ENCODE results near the gene TSHZ2. TPM values are rescaled to one million over a fixed set of nuclear protein-coding genes. Genes with fewer than 3 reads are reported as not detected.

Gene TSHZ2
- total RNA-seq, 1 experiment from 2014 or later, result 0.07 TPM

DNA sequence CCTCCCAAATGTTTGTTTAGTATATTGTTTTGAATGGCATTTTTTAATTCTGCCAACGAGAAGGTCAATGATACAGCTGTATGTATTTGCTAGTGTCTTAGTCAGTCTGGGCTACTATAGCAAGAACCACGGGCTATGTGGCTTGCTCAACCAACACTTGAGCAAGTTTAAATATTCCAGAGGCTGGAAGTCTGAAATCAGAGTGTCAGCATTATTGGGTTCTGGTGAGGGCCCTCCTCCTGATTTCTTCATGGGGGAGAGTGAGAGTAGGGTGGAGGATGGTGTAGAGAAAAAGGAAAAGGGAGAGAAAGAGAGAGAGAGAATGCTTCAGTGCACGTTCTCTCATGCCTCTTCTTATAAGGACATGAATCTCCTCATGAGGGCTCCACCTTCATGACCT lies 144.6 kb downstream of the TSHZ2 start:
- no peak overlapping the region for H3K14ac ChIP-seq (ENCODE audit: insufficient read depth, low read length)
- H3K79me1 ChIP-seq (ENCODE audit: insufficient read depth, low read depth, low read length, poor library complexity, severe bottlenecking), result no peaks in the 10 kb centered on the region
- no peak overlapping the region for H2BK12ac ChIP-seq (ENCODE audit: insufficient read length, low read depth, low read length)
- no peak overlapping the region for H3K23ac ChIP-seq (ENCODE audit: insufficient read length, low read depth, low read length)
- H3K4me2 ChIP-seq (ENCODE audit: insufficient read depth, insufficient read length, low read length), result no peak overlapping the region
- TF ChIP-seq, protein P1, sequence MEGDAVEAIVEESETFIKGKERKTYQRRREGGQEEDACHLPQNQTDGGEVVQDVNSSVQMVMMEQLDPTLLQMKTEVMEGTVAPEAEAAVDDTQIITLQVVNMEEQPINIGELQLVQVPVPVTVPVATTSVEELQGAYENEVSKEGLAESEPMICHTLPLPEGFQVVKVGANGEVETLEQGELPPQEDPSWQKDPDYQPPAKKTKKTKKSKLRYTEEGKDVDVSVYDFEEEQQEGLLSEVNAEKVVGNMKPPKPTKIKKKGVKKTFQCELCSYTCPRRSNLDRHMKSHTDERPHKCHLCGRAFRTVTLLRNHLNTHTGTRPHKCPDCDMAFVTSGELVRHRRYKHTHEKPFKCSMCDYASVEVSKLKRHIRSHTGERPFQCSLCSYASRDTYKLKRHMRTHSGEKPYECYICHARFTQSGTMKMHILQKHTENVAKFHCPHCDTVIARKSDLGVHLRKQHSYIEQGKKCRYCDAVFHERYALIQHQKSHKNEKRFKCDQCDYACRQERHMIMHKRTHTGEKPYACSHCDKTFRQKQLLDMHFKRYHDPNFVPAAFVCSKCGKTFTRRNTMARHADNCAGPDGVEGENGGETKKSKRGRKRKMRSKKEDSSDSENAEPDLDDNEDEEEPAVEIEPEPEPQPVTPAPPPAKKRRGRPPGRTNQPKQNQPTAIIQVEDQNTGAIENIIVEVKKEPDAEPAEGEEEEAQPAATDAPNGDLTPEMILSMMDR (conservative IDR thresholded peaks at IDR 0.05), result no peak
- no peaks in the 10 kb centered on the region for H3K23me2 ChIP-seq (ENCODE audit: insufficient read length, low read depth, low read length, poor library complexity, severe bottlenecking)
- H3K79me2 ChIP-seq (ENCODE audit: insufficient read depth, low read length), result no peaks in the 10 kb centered on the region
- no peak overlapping the region for H3K18ac ChIP-seq (ENCODE audit: insufficient read length, low read depth, low read length)
- H2BK15ac ChIP-seq (ENCODE audit: low read depth, low read length), result no peak overlapping the region
- H4K91ac ChIP-seq (ENCODE audit: insufficient read length, low read depth, low read length), result no peak overlapping the region
- no peaks in the 10 kb centered on the region for H3K9me3 ChIP-seq (ENCODE audit: control insufficient read depth, low read depth, low read length)
- no peak for DNase-seq
- H2AFZ ChIP-seq (ENCODE audit: low read length), result no peak overlapping the region
- no peak overlapping the region for H4K5ac ChIP-seq (ENCODE audit: insufficient read length, low read depth, low read length)
- no peak overlapping the region for H3T11ph ChIP-seq (ENCODE audit: low read length)
- Mint-ChIP-seq H3K9me3 (peaks cover 7% of the 10 kb centered on the region in 2 experiments; a peak in 4 of 5 replicates), H3K27ac (no peak overlapping the region; a peak in 1 of 7 replicates), H3K4me1 (peaks cover 10 to 12% of the 10 kb centered on the region in 2 experiments), H3K27me3 (ENCODE audit: low read depth) (no peaks in the 10 kb centered on the region), H3K4me3 (no peak overlapping the region; a peak in 1 of 5 replicates), H3K36me3 (ENCODE audit: insufficient read depth in 1 of 3, low read depth in 3 of 3) (peaks cover 0 to 4% (median 3%) of the 10 kb centered on the region in 3 experiments; a peak in 3 of 7 replicates)
- no peak overlapping the region for H2AK5ac ChIP-seq (ENCODE audit: insufficient read length, low read length)
- H3K9ac ChIP-seq (ENCODE audit: extremely low read depth, insufficient read length, low read length), result no peak overlapping the region
- H3K27ac ChIP-seq (ENCODE audit: insufficient read length, low read depth, low read length), result no peak overlapping the region
- H3K27me3 ChIP-seq (ENCODE audit: insufficient read depth, low read length), result no peaks in the 10 kb centered on the region
- no peaks in the 10 kb centered on the region for H4K20me1 ChIP-seq (ENCODE audit: control insufficient read depth, insufficient read depth, insufficient read length)
- H3K56ac ChIP-seq (ENCODE audit: insufficient read length, low read depth, low read length), result no peak overlapping the region
- no peak overlapping the region for H4K8ac ChIP-seq (replicated peaks; ENCODE audit: insufficient read length, low read depth, low read length)
- peaks cover 5% of the 10 kb centered on the region for H3K4me1 ChIP-seq (ENCODE audit: insufficient read depth, low read length)
- no peak overlapping the region for H3K4ac ChIP-seq (ENCODE audit: low read depth, low read length)
- no peak overlapping the region for H2BK20ac ChIP-seq (ENCODE audit: low read depth, low read length, poor library complexity, severe bottlenecking)
- WGBS (ENCODE audit: extremely low coverage, insufficient read length, low lambda C conversion rate), result no CpG with 5 or more reads among the region's 3 CpGs
- no peak overlapping the region for H2BK5ac ChIP-seq (ENCODE audit: insufficient read length, low read length)
- H2BK120ac ChIP-seq (ENCODE audit: low read depth, low read length, poor library complexity, severe bottlenecking), result no peak overlapping the region

Data from H9 (cell line).